Activated CD4-positive, alpha-beta T cell treated with anti-CD3 and anti-CD28 coated beads for 1 hour (primary cell): ENCODE data around the gene ERFE.
"Not testable (repeated sequence)": the region's sequence is repeated elsewhere in the genome, so short reads cannot be mapped to it uniquely, and the experiment has no call there.

Experiments
- DNase-seq: peaks from one replicate; pipeline ENCODE4 v3.0.0-alpha.2; 2020

Gene ERFE, protein sequence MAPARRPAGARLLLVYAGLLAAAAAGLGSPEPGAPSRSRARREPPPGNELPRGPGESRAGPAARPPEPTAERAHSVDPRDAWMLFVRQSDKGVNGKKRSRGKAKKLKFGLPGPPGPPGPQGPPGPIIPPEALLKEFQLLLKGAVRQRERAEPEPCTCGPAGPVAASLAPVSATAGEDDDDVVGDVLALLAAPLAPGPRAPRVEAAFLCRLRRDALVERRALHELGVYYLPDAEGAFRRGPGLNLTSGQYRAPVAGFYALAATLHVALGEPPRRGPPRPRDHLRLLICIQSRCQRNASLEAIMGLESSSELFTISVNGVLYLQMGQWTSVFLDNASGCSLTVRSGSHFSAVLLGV

DNA sequence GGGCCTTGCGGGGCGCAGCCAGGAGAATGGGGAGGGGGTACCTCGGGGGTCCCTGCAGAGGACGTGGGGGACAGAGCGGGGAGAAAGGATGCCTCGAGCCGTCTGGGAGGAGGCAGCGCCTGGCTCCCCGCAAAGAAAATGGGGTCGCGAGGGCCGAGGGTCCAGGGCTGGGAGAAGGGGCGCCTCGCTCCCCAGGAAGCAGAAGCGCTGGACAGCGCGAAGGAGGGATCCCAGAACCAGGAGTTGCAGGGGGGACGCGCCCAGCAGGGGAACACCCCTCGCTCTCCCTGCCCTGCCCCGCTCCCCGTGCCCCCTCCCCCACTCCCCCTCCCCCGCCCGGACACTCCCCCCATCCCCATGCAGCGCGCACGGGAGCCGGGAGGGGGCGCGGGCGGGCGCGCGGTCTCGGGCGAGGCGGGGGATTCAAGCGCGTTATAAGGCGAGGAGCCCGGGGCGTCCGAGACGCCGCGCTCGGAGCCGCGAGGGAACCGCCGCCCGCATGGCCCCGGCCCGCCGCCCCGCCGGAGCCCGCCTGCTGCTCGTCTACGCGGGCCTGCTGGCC is at the start of gene ERFE:
TSS of gene ERFE (plus strand) at position 462 of the 562 bp plus-strand sequence. CDS start at position 500, 38 bp downstream.
- no peak for DNase-seq

DNA sequence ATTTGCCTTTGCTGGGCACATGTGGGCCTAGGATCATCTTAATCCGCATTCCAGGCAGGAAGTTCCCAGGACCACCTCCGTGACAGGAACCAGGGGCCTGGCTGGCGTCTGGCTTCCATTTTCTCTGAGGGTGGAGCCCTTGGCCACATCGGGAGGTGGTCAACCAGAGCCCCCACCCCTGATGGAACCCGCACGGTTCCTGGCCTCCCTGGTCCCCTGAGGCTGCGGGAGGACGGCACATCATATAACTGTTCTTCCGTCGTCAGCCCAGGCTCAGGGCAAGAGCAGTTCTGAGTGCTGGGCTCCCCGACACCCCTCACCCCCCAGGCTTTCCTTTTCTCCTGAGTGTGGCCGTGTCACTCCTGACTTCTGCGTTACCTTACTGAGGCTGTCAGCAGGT is 45.2 kb upstream of the ERFE start:
- DNase-seq: no peak

DNA sequence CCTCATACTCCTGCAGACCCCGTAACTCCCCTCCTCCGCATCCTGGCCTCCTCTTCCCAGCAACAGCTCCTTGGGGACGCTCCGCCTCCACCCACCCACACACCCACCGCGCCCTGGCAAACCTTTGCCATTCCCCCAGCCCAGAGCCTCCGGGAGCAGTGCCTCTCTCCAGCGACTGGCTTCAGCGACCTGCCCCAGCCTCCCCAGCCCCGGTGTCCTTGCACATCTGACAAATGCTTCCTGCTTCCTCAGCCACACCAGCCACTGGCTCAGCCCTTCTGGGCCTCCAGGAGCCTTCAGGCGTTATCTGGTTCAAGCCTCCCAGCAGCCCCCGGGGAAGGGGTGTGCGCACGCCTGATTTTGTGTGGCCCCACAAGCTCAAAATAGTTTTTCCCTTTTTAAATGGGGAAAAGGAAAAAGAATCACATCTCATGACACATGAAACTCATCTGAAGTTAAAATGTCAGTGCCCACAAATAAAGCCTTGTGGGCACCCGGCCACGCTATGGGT is 44.4 kb upstream of the ERFE start:
- no peak for DNase-seq

DNA sequence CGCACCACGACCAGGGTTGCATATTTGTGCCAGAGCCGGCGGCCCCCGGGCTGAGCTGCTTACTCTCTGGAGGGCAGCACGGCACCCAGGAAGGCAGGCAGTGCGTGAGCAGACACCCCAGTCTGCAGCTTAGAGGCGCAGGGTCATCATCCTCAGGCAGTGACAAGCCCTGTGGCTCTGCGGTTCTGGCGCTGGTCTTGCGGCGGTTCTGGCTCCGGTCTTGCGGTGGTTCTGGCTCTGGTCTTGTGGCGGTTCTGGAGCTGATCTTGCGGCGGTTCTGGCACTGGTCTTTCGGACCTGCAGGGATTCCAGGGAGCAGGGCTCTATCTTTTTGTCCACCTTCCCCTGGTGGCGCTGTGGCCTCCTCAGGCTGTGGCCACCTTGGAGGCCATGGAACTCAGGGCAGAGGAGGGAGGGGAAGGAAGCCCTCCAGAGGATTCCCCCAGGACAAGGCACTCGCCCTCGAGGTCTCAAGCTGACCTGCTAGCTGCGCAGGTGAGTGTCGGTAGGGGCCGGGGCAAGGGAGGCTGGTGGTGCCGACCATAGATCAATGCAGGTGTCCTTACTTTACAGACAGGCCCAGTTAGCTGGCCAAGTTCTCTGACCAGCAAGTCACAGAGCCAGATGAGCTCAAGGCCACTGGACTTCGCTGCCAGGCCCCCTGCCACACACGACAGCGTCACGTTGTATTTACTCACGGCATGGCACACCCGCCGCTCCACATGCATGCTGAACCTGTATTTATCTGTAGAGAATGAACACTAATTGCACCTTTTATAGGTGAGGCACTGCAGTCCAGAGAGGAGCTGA is 43.7 kb upstream of the ERFE start:
- no peak for DNase-seq

DNA sequence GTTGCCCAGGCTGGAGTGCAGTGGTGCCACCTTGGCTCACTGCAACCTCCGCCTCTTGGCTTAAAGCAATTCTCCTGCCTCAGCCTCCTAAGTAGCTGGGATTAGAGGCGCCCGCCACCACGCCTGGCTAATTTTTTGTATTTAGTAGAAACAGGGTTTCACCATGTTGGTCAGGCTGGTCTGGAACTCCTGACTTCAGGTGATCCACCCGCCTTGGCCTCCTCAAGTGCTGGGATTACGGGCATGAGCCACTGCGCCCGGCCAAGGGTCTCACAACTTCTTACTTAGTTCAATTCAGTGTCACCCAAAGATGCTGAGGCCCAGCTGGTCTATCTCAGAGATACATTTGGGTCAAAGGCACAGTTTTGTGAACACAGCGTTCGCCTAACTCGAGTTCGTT is 43.1 kb upstream of the ERFE start:
- not testable (repeated sequence) for DNase-seq

DNA sequence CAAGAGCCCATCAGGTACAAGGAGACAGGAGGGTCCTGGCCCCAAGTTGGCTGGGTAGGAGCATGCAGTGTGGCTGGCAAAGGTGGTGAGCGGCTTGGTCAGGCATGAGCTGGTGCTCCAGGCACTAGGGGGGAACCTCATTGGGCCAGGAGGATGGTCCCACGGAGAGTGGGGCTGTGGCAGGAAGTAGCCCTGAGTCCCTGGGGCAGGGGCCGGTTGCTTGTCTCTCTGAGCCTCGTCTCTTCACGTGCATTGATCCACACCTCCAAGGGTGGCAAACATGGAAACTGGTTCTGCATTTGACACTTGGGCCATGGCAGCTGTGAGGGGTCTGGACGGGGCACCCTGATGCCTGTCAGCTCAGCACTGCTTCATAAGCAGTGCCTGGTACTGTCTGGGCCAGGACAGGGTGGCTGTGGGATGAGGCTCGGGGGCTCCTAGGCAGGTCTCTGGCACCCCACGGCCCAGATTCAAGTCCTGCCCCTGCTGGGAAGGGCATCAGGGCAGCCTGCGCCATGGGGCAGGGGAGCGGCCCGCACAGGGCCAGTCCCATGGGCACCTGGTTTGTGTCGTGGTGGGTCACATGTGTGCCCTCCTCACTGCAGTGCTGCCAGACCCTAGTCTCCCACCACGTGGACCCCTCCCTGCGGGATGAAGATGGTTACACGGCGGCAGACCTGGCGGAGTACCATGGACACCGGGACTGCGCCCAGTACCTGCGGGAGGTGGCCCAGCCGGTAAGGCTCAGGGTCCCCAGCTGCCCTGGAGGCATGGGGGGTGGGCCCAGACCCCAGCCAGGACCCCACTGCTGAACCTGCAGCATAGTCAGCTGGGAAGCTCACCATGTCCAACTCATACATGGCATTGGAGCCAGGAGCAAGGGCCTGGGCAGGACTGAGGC is 42.2 kb upstream of the ERFE start:
- no peak for DNase-seq

DNA sequence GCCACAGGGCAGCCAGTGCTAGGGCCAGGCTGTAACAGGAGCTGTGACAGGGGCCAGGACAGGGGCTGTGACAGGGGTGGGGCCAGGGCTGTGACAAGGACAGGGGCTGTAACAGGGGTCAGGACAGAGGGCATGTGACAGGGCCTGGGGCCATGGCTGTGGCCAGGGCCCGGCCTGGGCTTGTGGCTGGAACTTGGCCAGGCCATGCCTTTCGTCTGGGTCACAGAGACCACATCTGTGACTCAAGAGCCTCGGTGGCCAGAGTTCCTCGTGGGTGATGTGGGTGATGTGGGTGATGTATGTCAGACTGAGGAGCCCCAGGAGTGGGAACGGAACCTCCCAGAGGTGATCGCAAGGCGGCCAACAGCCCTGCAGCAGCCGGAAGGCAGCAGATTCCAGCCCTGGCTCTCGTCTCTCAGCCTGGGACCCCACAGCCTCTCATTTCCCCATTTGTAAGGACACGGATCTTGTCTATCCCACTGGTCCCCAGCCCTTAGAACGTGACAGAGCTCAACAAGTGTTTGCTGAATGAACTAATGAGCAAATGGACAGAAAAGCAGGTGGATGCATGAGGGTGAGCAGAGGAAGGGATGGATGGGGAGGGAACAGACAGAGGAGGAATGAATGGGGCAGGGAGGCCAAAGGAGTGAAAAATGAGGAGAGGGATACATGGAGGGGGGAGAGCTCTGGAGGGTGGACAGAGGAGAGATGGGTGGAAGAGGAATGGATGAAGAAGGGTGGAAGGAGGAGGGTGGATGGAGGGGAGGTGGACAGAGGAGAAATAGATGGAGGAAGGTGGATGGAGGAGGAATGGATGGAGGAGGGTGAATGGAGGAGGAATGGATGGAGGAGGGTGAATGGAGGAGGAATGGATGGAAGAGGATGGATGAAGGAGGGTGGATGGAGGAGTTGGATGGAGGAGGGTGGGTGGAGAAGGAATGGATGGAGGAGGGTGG is 41.3 kb upstream of the ERFE start:
- DNase-seq: no peak

DNA sequence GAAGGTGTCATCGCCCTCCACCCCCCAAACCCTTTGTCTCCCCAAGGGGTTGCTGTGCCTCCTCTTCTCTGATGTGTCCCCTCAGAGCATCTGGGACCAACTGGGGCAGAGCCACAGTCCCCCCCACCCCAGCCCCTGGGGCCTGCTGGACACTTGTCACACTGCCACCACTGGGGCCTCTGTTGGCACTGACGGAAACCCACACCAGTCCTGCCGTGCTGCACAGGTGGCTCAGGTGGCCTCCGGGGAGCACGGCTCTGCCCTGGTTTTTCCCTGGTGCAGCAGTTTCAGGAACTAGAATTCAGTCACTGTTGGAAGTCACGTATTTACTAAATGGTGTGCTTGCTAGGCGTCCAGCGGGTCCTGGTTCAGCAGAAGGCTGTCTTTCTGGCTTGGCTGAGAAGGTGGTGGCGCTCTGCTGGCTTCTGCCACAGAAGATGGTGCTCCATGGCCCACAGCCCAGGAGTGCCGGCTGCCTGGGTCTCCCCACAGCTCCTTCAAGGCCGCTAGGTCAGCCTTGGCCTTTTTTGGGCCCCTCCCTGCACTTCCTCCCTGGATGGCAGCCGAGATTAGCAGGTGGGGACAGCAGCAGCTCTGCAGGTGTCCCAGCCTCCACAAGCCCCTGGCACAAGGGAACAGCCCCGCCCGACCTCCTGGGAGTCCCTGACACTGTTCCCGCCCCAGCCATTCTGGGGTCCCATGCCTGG is 38.9 kb upstream of the ERFE start:
- DNase-seq: no peak

DNA sequence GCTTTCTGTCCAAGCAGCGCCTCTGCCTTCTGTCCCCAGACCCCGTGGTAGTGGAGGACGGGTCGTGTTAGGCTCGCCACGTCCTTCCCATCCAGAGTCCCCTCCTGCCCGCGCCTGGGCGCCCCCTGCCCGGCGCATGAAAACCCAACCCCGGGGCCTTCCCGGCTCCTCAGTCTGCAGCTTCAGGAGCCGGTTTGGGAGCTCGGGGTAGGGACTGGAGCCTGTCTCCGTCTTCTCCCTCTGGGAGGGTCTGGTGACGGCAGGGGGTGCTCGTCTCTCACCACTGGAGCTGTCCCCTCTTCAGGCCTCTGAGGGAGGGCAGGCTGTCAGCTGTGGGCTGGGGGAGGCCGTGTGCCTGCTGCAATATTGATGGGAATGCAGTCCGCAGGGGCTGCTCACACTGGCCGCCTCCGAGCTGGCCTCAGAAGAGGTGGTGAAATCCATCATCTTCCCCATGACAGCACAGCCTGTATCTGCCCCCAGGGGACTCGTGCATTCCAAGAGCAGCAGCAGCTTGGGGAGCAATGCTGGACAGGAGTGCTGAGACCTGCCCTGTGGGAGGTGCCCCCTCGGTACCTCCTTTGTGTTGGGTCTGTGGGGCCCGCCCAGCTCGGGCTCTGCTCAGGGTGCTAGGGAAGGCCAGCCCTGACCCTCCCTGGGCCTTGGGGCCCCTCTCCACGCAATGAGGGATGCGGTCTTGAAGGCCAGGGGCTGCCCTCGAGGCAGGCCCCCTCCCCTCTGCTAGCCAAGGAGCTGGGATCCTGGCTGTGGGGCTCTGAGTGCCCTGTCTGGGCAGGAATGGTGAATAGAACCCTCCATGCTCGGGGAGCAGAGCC is 38.1 kb upstream of the ERFE start:
- DNase-seq: no peak

DNA sequence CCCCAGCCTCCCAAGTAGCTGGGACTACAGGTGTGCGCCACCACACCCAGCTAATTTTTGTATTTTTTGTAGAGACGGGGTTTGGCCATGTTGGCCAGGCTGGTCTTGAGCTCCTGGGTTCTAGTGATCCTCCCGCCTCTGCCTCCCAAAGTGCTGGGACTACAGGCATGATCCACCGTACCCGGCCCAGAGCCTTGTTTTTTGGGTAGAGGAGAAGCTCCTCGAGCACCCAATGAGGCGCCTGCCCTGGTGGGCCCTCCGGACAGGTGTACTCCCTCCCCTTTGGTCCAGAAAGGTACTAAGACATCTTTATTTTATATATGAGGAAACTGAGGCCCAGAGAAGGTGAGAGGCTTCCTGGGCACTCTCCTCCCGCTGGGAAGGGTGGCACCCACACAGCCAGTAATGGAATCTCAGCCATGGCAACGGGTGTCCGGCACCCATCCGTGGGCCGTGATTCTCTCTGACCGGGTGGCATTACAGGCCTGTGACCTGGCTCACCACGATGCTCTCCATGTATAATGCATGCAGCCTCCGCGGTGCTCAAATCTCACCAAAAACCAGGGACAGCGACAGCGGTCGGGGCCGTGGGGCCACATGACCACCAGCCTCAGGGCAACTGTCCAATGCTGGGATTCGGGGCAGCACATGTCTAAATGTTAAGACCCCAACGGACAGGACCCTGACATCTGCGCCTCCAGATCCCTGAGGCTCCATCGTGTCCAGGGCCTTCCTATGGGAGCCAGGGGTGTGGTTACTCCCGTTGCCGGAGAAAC is 37.1 kb upstream of the ERFE start:
- DNase-seq: no peak

DNA sequence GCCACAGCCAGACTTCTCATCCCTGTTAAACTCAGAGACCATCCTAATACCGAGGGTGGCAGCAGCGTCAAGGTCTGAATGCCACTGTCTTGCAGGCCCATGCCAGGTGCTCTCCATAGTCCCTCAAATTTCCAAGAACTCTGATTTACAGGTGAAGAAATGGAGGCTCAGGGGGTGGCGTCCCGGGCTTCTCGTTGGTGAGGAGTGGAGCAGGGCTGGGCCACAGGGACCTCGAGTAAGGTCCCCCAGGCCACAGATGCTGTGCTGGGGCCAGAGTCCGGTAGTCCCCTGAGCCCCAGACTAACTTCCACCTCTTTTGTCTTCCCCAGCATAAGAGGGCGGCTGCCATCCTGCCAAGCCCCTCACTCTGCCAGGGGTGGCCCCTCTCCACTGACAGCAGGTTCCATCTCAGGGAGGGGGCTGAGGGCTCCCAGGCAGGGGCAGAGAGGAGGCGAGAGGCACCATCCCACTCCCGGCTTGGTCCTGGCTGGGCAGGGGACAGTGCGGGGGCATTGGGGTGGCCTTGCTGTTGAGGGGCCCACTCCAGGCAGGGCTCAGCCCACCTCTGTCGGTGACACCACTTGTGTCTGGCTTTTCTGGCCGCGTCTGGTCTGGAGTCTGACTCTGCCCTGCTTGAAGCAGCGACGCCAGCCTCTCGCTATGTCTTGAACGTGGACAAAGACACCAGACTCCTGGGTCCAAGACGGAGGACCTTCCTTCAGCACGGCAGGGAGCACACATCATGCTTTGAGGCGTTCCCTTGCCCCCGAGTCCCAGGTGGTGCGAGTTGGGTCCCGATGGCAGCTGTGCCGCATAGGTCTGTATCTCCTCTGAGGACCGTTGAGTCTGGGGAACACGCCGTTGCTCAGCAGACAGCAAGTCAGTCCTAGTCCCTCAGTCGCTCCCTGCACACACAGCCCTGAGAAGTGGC is 36.2 kb upstream of the ERFE start:
- DNase-seq: no peak

DNA sequence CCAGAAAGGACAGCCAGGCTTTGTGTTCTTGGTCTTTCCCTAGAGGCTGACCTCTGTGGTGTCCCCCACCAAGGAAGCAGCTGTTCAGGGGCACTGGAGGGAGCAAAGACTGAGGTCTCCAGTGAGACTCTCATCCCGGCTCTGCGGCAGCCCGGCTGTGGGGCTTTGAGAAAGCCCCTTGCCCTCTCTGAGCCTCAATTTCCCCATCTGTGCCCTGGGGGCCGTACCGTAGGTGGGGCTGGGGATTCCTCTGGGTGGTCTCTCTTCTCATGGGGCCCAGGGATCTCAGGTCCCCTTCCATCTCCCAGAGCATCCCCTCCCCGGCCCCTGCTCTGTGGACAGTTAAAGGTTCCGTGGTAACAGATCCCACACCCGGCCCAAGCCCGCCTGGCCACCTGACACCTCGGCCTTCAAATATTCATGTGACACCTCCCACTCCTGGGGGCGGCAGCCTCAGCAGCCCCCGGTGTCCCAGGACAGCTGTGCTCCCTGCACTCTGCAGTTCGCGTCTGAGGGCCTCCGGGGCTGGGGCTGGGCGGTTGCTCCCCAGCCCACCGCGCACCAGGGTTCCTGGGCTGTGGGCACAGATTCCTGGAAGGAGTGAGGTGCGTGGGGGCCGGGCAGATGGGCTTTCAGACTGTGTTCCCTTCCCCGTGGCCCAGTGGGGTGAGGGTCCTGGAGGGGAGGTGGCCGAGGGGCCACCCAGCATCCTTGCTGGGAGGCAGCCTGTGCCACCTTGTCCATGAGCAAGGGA is 35.4 kb upstream of the ERFE start:
- DNase-seq: no peak

DNA sequence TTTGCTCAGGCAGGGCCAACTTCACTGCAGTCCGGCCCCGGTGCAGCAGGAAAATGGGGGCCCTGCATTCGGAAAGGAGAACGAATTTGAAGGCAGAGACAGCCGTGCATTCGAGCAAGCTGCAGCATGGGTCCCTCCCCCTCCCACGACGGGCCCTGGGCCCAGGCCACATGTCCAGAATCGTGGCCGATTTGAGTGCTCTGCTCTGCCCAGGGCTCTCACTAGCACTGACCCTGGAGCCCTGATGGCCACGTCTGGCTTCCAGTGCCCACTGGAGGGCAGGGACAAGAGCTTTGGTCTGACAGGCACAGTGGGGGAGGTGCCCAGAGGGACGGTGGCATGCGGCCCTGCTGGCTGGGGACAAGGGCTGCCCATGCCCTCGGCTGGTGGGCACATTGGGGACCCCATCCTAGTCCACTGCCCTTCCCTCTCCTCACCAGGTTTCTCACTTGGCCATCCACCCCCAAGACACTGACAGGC is 34.7 kb upstream of the ERFE start:
- no peak for DNase-seq

DNA sequence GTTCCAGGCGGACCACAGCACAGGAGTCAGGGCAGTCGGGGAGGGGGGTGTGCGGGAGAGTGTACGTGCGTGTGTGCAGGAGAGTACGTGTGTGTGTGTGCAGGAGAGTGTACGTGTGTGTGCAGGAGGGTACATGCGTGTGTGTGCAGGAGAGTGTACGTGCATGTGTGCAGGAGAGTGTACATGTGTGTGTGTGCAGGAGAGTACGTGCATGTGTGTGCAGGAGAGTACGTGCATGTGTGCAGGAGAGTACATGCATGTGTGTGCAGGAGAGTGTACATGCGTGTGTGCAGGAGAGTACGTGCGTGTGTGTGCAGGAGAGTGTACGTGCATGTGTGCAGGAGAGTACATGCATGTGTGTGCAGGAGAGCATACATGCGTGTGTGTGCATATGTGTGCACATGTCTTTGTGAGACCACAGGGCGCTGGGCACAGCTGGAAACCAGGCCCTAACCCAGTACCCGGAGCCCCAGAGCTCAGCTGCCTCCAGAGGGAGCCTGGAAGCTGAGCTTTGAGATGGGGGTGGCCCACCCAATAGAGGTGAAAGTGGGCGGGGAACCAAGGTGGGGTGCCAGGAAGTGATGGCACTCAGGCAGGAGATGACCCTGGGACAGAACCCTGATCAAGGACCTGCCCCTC is 34.2 kb upstream of the ERFE start:
- DNase-seq: no peak

DNA sequence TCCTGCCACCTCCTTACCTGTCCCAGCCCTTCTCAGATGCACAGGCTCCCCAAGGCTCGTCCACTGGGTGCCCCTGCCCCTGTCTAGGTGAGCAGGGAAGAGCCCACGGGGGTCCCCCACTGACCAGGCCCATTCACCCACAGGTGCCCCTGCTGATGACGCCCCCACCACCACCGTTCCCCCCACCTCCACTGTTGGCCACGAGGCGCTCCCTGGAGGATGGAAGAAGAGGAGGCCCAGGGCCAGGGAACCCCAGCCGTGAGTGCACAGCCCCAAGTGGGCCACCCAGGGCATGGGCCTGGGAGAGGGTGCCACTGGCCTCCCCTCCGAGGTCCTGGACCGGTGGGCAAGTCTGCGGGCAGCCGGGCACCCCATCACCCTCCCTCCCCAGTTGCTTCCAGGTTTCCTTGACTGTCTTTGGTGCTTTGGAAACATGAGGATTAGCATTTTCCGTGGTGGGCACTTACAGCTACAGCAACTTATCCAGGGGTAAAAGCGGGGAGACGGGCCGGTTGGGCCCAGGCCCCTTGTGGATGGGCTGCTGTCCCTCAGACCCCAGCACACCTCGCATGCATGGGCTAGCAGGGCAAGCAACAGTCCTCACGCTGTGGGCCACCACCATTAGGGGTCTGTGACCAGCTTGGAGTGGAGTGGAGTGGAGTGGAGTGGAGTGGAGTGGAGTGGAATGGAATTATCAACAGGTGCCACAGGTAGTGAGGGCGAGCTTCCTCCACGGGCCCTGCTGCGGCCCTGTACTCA is 33.5 kb upstream of the ERFE start:
- DNase-seq: no peak

DNA sequence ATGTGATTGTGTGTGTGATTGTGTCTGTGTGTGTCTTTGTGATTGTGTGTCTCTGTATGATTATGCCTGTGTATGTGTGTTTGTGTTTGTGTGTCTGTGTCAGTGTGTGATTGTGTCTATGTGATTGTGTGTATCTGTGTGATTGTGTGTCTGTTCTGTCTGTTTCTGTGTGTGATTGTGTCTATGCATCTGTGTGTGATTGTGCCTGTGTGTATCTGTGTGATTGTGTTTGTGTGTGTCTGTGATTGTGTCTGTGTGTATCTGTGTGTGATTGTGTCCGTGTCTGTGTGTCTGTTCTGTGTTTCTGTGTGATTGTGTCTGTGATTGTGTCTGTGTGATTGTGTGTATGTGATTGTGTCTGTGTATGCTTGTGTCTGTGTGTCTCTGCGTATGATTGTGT is 32.4 kb upstream of the ERFE start:
- no peak for DNase-seq
